RWPE2 (cell line): ENCODE measurements around the gene TP53TG5.
A peak's percentile ranks its signal among the peaks of the same experiment; 100 is the strongest.

Experiments used
- ATAC-seq: fragments of 200-7000 bp; cut with Tn5 transposase; 3 replicates; pipeline ENCODE4 v1.9.1; 2021; ENCODE audit warnings: low read depth
- DNase-seq: peaks from one replicate; pipeline ENCODE4 v3.0.0-alpha.2; 2020; ENCODE audit warnings: low spot score
- H3K27ac ChIP-seq: fragments of 450-650 bp; 2 replicates; pipeline ENCODE4 v1.5.1; 2017; ENCODE audit warnings: mild to moderate bottlenecking; ENCODE audit not compliant: poor library complexity, severe bottlenecking
- H3K27me3 ChIP-seq: fragments of 250-450 bp; sonication (Bioruptor Pico); 2 replicates; pipeline ENCODE4 v1.5.1; 2021; ENCODE audit warnings: mild to moderate bottlenecking, moderate library complexity; ENCODE audit not compliant: insufficient read depth, poor library complexity, severe bottlenecking
- H3K36me3 ChIP-seq: fragments of 250-450 bp; sonication (Bioruptor Pico); 2 replicates; pipeline ENCODE4 v1.5.1; 2020; ENCODE audit warnings: low read depth, mild to moderate bottlenecking, moderate library complexity
- H3K4me1 ChIP-seq: fragments of 250-450 bp; sonication (Bioruptor Pico); 2 replicates; pipeline ENCODE4 v1.5.1; 2021; ENCODE audit warnings: mild to moderate bottlenecking, moderate library complexity; ENCODE audit not compliant: insufficient read depth, poor library complexity, severe bottlenecking
- H3K4me3 ChIP-seq: fragments of 250-450 bp; sonication (Bioruptor Pico); 2 replicates; pipeline ENCODE4 v1.5.1; 2021; ENCODE audit warnings: mild to moderate bottlenecking, moderate library complexity; ENCODE audit not compliant: severe bottlenecking
- H3K9me3 ChIP-seq: fragments of 250-450 bp; sonication (Bioruptor Pico); 2 replicates; pipeline ENCODE4 v1.5.1; 2021; ENCODE audit warnings: mild to moderate bottlenecking, moderate library complexity; ENCODE audit not compliant: severe bottlenecking
- TF ChIP-seq, protein P1 (sequence below): fragments of 450-650 bp; IDR thresholded peaks from one replicate; pipeline ENCODE4 v1.5.1; 2017; ENCODE audit warnings: mild to moderate bottlenecking, moderate library complexity; ENCODE audit not compliant: poor library complexity, severe bottlenecking

The TP53TG5 gene

DNA sequence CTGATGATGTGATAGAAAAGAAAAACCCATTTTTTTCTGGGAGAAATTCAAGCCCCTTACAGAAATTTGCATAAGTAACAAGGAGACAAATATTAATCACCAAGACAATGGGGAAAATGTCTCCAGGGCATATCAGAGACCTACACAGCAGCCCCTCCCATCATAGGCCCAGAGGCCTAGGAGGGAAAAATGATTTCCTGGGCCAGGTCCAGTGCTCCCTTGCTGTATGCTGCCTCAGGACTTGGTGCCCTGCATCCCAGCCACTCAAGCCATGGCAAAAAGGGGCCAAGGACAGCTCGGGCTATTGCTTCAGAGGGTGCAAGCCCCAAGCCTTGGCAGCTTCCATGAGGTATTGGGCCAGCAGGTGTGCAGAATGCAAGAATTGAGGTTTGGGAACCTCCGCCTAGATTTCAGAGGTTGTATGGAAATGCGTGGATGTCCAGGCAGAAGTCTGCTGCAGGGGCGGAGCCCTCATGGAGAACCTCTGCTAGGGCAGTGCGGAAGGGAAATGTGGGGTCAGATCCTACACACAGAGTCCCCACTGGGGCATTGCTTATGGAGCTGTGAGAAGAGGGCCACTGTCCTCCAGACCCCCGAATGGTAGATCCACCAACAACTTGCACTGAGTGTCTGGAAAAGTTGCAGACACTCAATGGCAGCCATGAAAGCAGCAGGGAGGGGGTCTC is 22.4 kb upstream of the TP53TG5 start:
- peaks cover 21% of the 10 kb centered on the region for H3K9me3 ChIP-seq
- no peaks in the 10 kb centered on the region for H3K27me3 ChIP-seq
- H3K36me3 ChIP-seq: no peaks in the 10 kb centered on the region
- ATAC-seq (no peak), DNase-seq (peak; percentile 48)
- no peaks in the 10 kb centered on the region for H3K4me1 ChIP-seq
- TF ChIP-seq, protein P1, sequence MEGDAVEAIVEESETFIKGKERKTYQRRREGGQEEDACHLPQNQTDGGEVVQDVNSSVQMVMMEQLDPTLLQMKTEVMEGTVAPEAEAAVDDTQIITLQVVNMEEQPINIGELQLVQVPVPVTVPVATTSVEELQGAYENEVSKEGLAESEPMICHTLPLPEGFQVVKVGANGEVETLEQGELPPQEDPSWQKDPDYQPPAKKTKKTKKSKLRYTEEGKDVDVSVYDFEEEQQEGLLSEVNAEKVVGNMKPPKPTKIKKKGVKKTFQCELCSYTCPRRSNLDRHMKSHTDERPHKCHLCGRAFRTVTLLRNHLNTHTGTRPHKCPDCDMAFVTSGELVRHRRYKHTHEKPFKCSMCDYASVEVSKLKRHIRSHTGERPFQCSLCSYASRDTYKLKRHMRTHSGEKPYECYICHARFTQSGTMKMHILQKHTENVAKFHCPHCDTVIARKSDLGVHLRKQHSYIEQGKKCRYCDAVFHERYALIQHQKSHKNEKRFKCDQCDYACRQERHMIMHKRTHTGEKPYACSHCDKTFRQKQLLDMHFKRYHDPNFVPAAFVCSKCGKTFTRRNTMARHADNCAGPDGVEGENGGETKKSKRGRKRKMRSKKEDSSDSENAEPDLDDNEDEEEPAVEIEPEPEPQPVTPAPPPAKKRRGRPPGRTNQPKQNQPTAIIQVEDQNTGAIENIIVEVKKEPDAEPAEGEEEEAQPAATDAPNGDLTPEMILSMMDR: no peak
- H3K4me3 ChIP-seq: no peak overlapping the region
- H3K27ac ChIP-seq: no peak overlapping the region

DNA sequence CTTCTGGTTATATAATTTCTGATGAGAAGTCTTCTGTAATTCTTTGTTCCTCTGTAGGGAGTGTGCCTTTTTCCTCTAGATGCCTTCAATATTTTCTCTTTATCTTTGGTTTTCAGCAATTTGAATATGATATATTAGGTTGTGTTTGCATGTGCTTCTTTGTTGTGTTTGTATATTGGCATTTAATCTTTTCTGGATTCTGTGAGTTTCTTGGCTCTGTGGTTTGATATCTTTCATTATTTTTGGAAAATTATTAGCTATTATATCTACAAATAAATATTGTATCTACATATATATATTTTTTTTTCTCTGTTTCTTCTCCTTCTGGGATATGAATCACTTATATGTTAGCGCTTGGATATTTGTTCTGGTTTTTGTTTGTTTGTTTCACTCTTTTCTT is 20.9 kb upstream of the TP53TG5 start:
- Histone ChIP-seq H3K27me3 (no peaks in the 10 kb centered on the region), H3K27ac (no peak overlapping the region), H3K4me3 (no peak overlapping the region), H3K9me3 (peaks cover 21% of the 10 kb centered on the region), H3K4me1 (no peaks in the 10 kb centered on the region), H3K36me3 (no peaks in the 10 kb centered on the region)
- TF ChIP-seq, protein P1: no peak
- DNase-seq: no peak
- no peak for ATAC-seq

DNA sequence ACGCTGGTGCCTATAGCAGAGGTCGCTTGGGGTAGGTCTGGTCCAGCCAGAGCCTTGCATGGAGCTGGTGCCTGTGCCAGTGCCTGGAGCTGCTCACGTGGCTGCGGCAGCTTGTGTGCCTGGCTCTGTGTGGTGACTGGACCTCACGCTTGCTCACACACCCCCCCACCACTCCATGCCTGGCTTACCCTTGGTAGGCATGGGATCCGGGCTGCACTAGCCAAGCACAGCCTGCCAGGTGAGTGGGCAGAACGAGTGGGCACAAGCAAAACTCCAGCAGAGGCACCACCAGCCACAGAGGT is 16.9 kb upstream of the TP53TG5 start:
- Histone ChIP-seq H3K4me3 (no peak overlapping the region), H3K36me3 (no peaks in the 10 kb centered on the region), H3K27ac (no peak overlapping the region), H3K9me3 (peaks cover 8% of the 10 kb centered on the region), H3K4me1 (no peaks in the 10 kb centered on the region), H3K27me3 (no peaks in the 10 kb centered on the region)
- TF ChIP-seq, protein P1: no peak
- DNase-seq (no peak), ATAC-seq (no peak)

DNA sequence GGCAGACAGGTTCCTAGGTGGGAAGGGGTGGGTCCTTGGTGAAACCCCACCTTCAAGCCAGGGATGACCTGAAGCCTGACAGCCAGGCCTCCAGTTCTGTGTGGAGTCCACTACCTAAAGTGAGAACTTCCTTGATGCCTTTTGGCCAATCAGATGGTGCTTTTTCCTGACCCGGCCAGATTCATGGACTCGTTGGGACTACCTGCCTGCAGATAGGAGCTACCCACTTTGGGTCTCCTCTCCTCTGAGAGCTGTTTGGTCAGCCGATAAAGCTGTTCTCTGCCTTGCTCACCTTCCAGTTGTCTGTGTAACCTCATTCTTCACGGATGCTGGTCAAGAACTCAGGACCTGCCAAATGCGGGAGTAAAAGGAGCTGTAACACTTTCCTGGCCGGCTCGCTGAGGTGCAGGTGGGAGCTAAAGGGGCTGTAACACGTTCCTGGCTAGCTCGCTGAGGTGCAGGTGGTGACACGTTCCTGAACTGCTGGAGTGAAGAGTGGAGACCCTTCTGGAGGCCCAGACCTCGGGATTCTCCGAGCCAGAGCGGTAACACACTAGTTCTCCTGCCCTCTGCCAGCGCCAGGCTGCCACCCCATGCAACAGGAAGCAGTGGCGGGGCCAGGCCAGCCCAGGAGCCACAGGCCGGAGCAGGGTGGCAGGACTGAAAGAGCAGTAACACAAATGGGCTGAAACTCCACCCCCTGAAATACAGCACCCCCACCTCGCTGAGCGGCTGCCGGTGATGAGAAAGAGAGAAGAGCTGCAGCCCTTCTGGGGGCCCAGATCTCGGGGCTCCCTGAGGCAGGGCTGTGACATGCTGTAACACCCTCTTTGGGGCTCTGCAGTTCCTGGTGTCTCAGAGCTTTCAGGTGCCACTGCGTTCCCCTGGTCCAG is 16.3 kb upstream of the TP53TG5 start:
- TF ChIP-seq, protein P1: no peak
- no peak overlapping the region for H3K4me3 ChIP-seq
- no peaks in the 10 kb centered on the region for H3K27me3 ChIP-seq
- H3K4me1 ChIP-seq: no peaks in the 10 kb centered on the region
- H3K9me3 ChIP-seq: peaks cover 5% of the 10 kb centered on the region
- DNase-seq (peak; percentile 79), ATAC-seq (peak; percentile 9; the same call in 1 of the 3 replicates)
- H3K27ac ChIP-seq: no peak overlapping the region
- H3K36me3 ChIP-seq: no peaks in the 10 kb centered on the region
